ENCODE measurements around the gene TRPV2.

DNA sequence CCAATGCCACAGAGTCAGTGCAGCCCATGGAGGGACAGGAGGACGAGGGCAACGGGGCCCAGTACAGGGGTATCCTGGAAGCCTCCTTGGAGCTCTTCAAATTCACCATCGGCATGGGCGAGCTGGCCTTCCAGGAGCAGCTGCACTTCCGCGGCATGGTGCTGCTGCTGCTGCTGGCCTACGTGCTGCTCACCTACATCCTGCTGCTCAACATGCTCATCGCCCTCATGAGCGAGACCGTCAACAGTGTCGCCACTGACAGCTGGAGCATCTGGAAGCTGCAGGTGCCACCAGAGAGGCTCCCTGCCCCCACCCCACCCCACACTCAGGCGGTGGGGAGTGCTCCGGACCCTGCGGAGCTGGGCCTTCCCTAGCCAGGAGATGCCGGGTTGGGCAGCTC lies 16.6 kb downstream of the TRPV2 start:
- TF ChIP-seq CTCF (IDR thresholded peaks at IDR 0.05; ENCODE audit: low read depth, low read length, poor library complexity, severe bottlenecking) = no peak
- no peak for TF ChIP-seq EZH2phosphoT487 (IDR thresholded peaks at IDR 0.05; ENCODE audit: borderline replicate concordance, low read length)
